ENCODE data around the gene TMEM259.
"Not testable (repeated sequence)": the region's sequence is repeated elsewhere in the genome, so short reads cannot be mapped to it uniquely, and the experiment has no call there.

Gene TMEM259

DNA sequence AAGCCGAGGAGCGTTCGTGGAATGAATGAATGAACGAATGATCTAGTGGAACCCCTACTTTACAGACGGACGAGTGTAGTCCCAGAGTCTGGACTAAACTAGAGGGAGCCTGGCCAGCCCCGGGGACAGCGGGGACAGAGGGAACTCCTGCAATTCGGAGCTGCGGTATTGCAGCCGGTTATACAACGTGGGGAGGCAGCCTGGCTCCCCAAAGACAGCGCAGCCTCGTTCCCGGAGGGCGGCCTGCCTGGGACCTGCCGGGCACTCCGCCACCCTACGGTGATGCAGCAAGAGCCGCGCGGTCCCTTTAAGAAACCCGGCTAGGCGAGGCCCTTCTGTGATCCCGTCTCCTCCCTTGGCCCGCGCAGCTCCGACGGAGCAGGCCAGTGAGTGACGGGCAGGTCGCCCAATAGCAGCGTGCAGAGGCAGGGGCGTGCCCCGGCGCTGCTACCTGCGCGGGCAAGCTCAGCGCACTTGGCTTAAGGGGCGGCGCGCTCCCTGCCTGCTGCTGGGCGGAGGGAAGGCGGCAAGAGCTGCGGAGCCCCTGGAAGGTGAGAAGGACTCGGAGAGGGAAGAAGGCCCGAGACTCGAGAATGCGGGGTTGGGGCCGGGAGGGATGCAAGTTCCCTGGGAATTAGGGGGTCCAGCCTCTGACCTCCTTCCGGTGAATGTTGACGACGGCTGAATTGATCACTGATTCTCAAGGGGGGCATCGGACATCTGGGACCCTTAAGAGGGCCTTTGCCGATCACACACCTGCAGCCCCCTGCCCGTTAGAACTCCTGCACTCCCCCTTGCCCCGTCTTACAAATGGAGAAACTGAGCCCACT, 18.9 kb upstream of the TMEM259 start, which contains the start of gene ABCA7:
Gene ABCA7, plus strand, starts transcription at position 462 of the 830 bp plus-strand sequence. CDS start 1,255 bp downstream, outside the sequence.
- DNase-seq (ENCODE audit: low read depth) = peak; percentile 98

DNA sequence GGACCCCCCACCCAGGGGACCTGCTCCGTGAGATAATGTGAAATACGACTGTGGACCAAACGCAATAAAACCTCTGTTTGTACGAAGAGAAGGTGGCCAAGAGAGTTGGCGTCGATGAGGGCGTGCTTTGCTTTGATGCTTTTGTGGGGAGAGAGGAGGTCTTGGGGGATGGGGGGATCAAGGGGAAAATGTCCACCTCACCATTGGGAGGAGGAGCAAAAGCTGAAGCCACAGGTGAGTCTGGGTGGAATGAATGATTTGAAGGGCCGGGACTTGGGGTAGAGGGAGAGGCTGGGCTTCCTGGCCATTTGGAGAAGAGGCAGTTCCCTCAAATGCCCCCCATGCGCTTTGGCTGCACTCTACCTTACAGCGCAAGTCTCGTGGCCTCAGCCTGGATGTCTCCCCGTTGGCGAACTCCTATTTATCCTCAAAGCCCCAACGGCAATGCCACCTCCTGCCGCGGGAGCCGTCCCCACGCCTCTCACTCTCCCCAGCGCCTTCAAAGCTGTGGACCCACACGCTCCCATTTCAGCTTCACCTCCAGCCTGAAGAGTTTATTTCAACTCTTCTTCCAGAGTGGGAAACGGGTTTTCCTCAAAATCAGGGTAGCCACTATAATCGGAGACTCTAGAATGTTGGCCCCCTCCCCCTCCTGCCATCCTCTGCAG, 18.2 kb upstream of the TMEM259 start:
- DNase-seq (ENCODE audit: low read depth) = no peak

DNA sequence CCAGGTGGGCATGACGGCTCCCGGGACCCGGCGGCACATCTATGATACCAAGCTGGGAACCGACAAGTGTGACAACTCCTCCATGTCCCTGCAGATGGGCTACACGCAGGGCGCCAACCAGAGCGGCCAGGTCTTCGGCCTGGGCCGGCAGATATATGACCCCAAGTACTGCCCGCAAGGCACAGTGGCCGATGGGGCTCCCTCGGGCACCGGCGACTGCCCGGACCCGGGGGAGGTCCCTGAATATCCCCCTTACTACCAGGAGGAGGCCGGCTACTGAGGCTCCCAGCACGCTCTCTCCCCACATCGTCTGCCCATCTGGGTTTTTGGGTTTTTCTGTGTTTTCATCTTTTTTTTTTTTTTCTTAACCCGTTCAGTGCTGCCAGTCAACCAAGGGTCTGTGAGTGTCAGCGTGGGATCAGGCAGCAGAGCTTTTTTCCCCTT, 16.7 kb upstream of the TMEM259 start:
- no peak for DNase-seq (ENCODE audit: low read depth)

DNA sequence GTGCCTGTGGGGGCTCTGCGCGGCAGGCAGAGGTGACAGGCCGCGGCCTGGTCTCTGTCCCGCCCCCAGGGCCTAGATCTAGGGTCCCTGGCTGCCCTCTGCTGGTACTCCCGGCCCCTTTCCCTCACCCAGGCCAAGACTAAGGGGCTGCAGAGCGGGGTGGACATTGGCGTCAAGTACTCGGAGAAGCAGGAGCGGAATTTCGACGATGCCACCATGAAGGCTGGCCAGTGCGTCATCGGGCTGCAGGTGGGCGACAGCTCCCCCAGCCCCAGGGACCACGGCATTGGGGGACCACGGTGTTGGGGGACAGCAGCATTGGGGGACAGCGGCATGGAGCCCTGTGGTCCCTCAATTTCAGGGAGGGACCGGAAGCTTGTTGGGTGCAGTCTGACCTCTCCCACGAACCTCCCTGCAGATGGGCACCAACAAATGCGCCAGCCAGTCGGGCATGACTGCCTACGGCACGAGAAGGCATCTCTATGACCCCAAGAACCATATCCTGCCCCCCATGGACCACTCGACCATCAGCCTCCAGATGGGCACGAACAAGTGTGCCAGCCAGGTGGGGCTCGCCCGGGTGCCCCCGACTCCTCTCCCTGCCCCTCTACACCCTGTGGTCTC, 15.2 kb upstream of the TMEM259 start:
- no peak for DNase-seq (ENCODE audit: low read depth)

DNA sequence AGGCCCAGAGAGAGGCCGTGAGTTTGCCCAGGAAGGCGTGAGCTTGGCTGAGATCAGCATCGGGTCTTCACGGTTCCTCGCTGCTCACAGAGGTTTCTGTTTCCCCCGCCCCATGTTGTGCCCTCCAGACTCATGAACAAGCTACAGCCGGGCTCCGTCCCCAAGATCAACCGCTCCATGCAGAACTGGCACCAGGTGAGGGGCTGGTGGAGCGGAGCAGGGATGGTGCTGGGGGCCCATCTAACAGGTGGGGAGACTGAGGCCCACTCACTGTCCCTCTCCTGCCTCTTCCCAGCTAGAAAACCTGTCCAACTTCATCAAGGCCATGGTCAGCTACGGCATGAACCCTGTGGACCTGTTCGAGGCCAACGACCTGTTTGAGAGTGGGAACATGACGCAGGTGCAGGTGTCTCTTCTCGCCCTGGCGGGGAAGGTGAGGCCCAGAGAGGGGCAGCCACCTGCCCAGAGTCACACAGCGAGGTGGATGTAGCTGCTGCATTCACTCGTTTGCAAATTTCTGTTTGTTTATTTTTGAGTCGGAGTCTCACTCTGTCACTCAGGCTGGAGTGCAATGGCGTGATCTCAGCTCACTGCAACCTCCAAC, 11.4 kb upstream of the TMEM259 start:
- DNase-seq (ENCODE audit: low read depth) = no peak

DNA sequence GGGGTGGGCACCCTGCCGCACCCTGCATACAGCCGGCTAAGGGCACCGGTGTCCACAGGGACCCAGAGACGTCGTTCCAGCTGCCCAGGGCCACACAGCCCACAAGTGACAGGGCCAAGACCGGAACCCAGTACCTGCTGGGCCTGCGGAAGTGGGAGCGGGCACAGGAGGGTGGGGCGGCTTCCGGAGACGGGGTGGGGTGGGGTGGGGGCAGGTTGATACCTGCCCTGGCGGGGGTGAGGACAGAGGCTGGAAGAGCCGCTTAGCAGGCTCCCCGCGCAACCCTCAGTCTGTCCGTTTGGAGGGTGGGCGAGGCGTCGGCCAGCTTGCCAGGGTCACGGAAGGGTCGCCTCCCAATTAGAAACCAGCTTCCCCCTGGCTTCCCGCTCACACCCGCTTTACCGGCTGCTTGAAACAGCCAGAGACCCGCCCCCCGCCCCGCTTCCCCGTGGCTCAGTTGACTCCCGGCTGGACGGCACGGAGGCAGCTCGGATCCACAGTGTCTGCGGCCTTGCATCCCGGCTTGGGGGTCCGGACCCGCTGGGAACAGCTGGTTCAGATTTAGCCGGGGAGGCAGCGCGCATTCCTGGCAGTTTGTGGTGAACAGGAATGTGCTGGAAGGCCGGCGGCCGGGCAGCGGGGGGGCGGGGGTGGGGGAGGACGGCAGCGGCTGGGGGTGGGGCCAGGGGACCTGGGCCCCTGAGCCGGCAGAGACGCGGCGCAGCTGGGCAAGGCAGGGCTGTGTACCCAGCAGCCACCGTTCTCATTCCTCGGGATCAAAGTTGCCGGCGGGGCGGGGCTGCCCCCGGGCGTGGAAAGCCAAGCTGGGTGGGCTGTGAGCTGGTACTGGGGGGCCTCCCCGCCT, 7.4 kb upstream of the TMEM259 start:
- no peak for DNase-seq (ENCODE audit: low read depth)

DNA sequence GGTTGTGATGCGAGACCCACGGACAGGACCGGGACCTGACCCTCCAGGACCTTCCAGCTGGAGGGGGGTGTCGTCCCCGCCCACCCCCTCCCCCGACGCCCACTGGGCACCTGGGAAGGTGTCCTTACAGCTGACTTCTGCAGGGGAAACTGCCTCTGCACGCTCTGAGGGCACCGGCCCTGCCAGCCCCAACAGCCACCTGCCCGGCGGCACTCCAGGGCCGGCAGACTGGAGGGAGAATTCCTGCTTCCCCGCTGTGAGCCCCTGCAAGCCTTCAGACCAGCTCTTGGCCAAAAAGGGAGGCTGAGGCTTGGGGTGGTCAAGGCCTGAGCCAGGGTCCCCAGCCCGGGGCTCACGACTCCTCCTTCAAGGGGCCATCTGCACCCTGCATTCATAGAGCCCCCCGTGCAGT, 6.7 kb upstream of the TMEM259 start:
- no peak for DNase-seq (ENCODE audit: low read depth)

DNA sequence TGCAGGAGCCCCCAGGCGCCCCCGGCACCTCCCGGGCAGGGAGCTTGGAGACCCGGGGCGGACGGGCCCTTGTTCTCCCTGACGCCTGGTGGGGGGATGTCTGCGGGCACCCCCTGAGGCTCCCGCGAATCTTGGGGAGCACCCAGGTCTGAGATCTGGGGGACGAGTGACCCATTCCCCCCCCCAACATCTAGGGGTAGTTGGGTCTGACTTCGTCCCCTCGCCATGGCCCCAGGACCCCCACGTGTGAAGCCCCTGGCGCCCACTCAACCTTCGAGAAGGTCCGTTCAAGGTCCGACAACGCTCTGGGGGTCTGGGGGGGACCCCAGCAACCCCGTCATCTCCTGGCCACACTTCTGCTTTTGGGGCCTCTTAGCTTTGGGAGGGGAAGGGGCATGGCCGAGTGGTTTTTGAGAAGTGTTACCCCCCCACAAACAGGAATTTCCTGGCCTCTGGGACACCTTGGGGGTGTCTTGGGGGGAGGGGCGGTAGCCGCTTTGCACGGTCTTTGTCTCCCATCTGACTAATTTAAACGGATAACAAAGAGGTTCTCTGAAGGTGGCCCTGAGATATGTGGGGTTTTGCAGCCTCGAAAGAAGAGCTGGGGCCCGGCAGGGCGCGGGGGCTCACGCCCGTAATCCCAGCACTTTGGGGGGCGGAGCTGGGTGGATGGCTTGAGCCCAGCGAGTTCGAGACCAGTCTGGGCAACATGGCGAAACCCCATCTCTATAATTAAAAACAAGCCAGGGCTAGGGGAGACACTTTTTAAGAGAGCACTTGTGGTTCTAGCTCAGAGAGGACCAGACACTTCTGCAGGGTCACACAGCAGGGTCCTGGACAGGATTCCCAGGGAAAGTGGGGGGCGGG, 6.1 kb upstream of the TMEM259 start:
- DNase-seq (ENCODE audit: low read depth) = no peak

DNA sequence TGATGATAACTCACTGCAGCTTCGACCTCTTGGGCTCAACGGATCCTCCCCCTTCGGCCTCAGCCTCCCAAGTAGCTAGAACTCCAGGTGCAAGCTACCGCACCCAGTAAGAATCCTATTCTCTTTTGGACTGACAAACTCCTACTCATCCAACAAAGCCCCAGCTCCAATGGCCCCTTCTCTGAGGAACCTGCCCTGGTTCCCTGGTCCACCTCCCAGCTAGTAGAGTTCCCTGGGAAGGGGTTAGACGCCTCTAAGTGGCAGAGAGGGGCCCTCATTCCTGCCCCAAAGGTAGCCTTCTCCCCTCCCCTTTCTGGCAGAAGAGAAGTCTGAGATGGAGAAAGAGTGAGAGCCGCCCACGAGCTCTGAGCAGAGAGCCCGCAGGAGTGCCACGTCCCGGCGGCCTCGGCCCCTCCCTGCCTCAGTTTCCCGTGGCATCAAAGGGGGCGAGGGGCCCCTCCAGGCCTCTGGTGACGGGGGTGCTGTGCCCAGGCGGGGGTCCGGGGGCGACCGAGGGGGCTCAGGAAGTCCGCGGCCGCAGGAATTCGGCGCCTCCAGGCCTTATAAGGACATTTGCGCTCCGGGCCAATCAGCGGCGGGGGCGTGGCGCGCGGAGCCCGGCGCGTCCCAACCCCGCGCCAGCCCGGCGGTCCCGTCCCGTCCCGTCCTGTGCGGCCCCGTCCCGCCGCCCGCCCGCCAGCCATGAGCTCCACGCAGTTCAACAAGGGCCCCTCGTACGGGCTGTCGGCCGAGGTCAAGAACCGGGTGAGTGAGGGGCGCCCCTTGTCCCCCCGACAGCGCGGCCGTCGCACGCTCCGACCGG, 5.2 kb upstream of the TMEM259 start, which contains the start of gene CNN2:
Gene CNN2, plus strand, starts transcription at position 649 of the 823 bp plus-strand sequence. Its CDS starts 54 bp downstream, at position 703.
- peak; percentile 70 for DNase-seq (ENCODE audit: low read depth)

DNA sequence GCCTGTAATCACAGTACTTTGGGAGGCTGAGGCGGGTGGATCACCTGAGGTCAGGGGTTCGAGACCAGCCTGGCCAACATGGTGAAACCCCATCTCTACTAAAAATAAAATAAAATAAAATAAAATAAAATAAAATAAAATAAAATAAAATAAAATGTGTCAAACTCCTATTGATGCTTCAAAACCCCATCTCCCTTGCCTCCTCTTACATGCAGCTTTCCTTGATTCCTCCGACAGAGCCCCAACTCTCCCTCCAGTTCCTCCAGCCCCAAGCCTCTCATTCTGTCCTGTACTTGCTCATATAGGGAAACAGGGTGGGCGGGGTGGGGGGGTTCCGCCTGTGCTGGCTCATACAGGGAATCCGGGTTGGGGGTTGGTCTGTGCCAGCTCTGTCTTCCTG, 4.2 kb upstream of the TMEM259 start:
- not testable (repeated sequence) for DNase-seq (ENCODE audit: low read depth)

DNA sequence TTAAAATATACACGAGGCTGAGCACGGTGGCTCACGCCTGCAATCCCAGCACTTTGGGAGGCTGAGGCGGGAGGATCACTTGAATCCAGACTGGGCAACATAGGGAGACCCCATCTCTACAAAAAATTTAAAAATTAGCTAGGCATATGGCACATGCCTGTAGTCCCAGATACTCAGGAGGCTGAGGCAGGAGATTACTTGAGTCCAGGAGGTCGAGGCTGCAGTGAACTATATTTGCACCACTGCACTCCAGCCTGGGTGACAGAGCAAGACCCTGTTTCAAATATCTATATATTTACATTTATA, 2.9 kb upstream of the TMEM259 start:
- not testable (repeated sequence) for DNase-seq (ENCODE audit: low read depth)

DNA sequence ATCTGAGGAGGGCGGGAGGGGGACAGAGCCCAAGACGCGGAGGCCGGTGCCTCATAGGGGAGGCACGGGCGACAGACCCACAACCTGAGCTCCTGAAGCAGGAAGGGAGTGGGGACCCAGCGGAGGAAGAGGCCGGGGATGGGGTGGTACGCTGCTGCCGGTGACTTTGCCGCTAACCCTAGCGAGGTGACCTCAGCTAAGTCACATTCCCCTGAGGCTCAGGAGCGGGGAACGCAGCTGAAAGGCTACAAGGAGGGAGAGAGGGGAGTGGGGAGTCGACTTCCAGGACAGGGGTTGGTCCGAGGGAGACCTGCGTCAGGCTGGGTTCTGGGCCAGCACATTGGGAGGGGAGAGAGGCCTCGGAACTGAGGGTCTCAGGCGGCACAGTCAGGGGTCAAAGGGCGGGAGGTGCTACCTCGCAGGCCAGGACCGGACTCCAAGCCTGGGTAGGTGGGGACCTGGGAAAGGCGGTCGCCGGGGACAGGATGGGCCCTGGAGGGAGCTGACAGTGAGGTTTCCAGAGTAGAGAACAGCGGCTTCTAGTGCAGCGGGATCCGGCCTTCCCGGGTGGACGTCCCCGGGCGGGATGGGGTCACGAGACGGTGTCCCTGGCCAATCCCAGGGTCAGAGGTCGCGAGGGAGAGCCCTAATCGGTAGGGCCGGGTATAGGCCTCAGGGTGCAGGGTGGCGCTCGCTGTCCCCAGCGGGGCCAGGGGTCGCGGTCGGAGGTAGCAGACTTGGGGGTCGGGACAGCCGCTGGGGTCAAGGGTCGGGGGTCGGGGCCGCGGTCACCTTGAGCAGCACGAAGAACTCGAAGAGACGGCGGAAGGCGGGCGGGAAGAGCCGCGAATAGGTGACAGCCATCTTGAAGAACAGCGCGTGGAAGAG, 699 bp downstream of the TMEM259 start:
- no peak for DNase-seq (ENCODE audit: low read depth)

DNA sequence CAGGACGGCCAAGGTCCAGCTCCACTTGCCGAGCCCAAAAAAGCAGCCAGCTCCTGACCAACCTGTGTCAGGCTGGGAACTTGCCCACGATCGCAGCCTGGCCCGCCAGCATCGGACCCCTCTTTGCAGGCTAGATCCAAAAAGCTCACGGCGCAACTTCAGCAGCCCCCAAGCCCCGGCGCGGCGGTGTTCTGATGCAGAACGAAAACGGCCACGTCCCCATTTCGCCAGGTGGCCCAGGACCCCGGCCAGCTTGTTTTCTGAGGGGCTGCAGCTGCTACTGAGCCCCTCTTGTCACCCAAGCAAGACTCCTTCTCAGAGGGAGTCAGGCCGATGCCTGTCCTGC, 1.3 kb downstream of the TMEM259 start:
- no peak for DNase-seq (ENCODE audit: low read depth)

DNA sequence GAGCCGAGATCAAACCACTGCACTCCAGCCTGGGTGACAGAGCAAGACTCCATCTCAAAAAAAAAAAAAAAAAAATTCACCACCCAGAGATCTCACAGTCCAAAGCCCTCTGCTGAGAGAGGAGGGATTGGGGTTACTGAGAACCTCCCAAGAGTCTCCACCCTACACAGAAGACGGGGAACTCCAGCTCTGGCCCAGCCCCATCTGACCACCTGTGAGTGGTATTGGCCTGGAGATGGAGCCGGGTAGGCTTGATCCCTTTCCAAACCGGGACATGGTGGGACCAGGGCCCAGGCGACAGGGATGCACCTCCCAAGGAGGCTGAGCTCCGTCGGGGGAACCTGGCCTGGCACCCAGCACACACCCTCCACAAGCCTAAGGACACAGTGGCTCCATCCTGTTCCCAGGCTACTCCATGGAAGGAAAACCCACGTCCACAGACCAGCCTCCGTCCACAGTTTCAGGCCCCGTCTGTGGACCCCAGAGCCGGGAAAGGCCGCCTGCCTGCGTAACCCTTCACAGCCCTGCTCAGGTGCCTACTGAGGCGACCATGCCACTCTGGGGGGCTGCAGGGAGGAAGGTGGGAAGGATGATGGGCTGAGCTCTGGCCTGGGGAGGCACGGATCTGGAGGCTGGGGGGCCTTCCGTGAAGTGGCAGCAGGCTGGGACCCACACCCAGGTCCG, 1.8 kb downstream of the TMEM259 start:
- DNase-seq (ENCODE audit: low read depth) = no peak

DNA sequence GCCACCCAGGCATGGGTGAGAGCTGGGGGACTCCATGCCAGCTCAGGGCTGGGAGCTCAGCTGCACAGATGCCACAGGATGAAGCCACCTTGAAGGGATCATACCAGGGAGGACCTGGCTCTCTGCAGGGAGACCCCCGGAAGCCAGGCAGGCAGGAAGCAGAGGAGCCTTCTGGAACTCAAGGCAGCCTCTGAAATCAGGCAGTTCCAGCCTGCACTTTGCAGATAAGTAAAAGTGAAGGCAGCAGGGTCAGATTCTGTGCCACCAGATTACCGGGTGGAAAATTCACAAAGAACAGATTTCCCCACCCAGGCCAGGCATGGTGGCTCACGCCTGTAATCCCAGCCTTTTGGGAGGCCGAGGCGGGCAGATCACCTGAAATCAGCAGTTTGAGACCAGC, 2.5 kb downstream of the TMEM259 start:
- DNase-seq (ENCODE audit: low read depth) = peak; percentile 54

DNA sequence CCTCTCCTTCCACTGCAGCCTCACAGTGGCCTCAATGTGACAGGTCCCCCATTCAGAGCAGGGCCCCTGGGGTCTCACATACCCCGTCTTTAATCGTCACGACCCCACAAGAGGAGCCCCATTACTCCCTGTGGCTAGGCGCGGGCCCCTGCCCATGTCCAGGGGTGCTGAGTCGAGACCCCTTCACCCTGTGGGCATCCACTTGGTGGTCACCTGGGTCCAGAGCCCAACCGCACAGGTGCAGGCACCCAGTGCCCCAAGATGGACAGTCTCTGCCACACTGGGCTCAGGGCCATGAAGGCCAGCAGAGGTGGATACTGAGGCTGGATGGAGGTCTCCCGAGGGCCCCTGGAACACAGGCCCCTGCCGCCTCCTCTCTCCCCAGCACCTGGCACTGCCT, 3.0 kb downstream of the TMEM259 start:
- no peak for DNase-seq (ENCODE audit: low read depth)

DNA sequence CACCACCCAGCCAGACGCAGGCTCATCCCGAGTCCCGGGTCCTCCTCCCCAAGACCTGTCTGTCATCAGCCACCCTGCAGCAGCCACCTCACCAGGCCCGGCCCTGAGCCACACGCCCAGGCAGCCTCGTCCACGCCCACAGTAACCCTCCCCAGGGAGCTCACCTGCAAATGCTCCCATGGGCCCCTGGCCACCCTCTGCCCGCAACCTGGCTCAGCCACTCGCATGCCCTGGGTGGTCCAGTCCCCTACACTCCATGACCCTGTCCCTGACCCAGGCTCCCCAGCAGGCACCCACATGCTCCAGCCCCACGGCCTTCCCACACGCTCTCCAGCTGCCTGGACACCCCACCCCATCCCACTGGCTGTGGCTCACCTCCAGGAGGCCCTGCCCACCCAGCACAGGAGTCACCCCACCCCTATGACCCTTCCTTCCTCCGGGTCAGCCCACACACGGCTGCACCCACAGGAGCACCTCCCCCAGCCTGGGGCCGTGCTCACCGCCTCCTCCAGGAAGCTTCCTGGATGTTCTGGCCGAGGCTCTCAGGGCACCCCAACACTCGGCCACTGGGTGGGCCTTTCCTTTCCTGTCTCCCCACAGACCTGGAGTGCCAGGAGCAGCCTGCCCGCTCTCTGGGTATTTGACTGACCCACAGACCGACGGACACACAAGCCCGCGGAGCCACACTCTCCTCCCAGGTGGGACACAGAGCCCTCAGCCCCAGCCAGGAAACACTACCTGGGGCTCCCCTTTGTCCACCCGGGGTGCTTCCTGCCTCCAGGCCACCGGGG, 3.6 kb downstream of the TMEM259 start:
- peak; percentile 67 for DNase-seq (ENCODE audit: low read depth)

Data from CMK (cell line).